Fibroblast of villous mesenchyme (primary cell): ENCODE data around the gene DLGAP1. TPM values are rescaled to one million over a fixed set of nuclear protein-coding genes. Genes with fewer than 3 reads are reported as not detected.
A peak's percentile ranks its signal among the peaks of the same experiment; 100 is the strongest.

Source experiments
- DNase-seq: peaks from one replicate; pipeline ENCODE4 v3.0.0-alpha.2; 2010; ENCODE audit warnings: low read depth
- H3K4me3 ChIP-seq: 2 replicates; pipeline ENCODE4 v1.5.1; 2011; ENCODE audit warnings: low read depth, mild to moderate bottlenecking, low read length
- total RNA-seq: library from RNA; depleted of rRNA; stranded (reverse); fragments of >200 nt; gene quantifications from 2 replicates; pipeline ENCODE4 v1.2.3, GENCODE V29; 2012
- TF ChIP-seq, protein P1 (sequence below): IDR thresholded peaks from 2 replicates; pipeline ENCODE4 v1.5.1; 2012; ENCODE audit warnings: low read depth, mild to moderate bottlenecking, low read length; ENCODE audit not compliant: insufficient read depth

The DLGAP1 gene
- total RNA-seq, 1 donor = 0.86 TPM

DNA sequence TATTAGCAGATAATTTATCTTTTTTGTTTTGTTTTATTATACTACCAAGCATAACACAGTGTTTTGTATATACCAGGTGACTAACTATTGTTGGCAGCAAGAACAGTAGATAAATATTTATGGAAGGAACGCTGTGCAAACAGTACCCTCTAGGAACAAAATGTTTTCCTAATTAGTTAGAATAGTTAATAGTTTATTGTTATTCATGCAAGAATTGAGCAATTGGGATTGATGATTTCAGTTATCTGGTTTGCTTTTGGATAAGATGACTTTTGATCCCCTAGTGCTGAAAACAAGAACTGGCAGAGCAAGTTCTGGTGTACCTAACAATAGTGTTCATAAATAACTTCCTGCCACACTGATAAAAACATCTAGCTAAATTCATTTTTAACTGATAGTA lies 681.8 kb downstream of the DLGAP1 start:
- no peak overlapping the region for H3K4me3 ChIP-seq
- DNase-seq = peak; percentile 2
- TF ChIP-seq, protein P1, sequence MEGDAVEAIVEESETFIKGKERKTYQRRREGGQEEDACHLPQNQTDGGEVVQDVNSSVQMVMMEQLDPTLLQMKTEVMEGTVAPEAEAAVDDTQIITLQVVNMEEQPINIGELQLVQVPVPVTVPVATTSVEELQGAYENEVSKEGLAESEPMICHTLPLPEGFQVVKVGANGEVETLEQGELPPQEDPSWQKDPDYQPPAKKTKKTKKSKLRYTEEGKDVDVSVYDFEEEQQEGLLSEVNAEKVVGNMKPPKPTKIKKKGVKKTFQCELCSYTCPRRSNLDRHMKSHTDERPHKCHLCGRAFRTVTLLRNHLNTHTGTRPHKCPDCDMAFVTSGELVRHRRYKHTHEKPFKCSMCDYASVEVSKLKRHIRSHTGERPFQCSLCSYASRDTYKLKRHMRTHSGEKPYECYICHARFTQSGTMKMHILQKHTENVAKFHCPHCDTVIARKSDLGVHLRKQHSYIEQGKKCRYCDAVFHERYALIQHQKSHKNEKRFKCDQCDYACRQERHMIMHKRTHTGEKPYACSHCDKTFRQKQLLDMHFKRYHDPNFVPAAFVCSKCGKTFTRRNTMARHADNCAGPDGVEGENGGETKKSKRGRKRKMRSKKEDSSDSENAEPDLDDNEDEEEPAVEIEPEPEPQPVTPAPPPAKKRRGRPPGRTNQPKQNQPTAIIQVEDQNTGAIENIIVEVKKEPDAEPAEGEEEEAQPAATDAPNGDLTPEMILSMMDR = no peak

GRCh38 chr18:3771121-3771971 lies 683.8 kb downstream of the DLGAP1 start:
- TF ChIP-seq, protein P1 = peak; percentile 95
- H3K4me3 ChIP-seq = peak overlapping the region; percentile 49
- DNase-seq = peak; percentile 93

DNA sequence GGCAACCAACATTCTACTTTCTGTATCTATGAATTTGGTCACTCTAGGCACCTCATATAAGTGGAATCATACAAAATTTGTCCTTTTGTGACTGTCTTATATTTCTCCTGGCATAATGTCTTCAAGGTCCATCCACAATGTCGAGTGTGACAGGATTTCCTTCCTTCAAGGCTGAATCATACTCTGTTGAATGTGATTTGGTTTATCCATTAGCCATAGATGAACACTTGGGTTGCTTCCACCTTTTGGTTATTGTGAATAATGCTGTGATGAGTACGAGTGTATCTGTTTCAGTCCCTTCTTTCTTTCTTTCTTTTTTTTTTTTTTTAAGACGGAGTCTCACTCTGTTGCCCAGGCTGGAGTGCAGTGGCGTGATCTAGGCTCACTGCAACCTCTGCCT lies 693.8 kb downstream of the DLGAP1 start:
- H3K4me3 ChIP-seq = no peak overlapping the region
- DNase-seq = no peak
- TF ChIP-seq, protein P1 = no peak

DNA sequence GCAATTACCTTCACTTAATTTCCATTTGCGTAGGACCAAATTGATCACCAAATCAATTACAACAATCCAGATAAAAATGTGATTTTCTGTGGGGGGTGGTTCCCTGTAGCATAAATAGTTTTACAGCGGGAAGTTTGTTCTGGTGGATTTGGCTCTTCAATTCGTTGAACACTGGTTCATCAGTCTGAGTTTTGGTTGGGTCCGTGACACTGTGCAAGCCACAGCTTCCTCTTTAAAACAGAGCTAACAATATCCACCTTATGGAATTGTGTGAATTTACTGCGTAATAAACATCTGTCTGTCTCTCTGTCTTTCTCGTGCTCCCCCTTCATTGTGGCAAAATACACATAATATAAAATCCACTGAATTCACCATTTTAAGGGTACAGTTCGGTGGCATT lies 694.4 kb downstream of the DLGAP1 start:
- H3K4me3 ChIP-seq = no peak overlapping the region
- no peak for DNase-seq
- TF ChIP-seq, protein P1 = no peak

GRCh38 chr18:3759099-3759498 lies 696.0 kb downstream of the DLGAP1 start:
- no peak for DNase-seq
- TF ChIP-seq, protein P1 = no peak

DNA sequence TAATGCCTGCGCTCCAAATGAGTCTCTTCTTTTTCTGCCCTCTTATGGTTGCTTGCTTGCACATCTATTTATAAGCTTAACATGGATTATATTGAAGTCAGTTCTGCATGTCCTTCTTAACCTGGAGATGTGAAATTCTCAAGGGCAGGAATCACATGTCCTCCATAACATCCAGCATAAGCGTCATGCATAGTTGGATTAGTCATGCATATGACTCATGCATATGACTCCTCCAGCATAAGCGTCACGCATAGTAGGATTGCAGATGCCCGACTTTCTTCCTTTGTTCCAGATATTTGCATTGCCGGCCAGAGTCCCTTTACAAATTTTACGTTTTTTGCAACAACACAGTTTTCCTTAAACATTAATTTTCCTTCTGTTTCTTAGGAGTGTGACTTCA lies 696.6 kb downstream of the DLGAP1 start:
- TF ChIP-seq, protein P1 = no peak
- no peak overlapping the region for H3K4me3 ChIP-seq
- peak; percentile 13 for DNase-seq

More at GRCh38 chr18:3759099-3759498, 696.0 kb downstream of the DLGAP1 start:
- no peak overlapping the region for H3K4me3 ChIP-seq
